Measurements from ENCODE around the gene LBX2. TPM values are rescaled to one million over a fixed set of nuclear protein-coding genes. Genes with fewer than 3 reads are reported as not detected.

Gene LBX2
- total RNA-seq, 2 donors from 2014 or later = 0.26 TPM; not detected in 1

- Mint-ChIP-seq H3K36me3 (ENCODE audit: low read depth) (peaks cover 7% of the 10 kb centered on the region), H3K4me3 (peak overlapping the region; percentile 77), H3K27me3 (peaks cover 61% of the 10 kb centered on the region), H3K4me1 (peaks cover 21% of the 10 kb centered on the region), H3K27ac (peak overlapping the region; percentile 61)
- H3K9me3 ChIP-seq (ENCODE audit: control insufficient read depth, low read length, poor library complexity, severe bottlenecking) = no peaks in the 10 kb centered on the region
- DNase-seq = peak; percentile 59 to 68 (median 67)
- ATAC-seq = peak; percentile 87
Observed at GRCh38 chr2:74515981-74516633, 16.7 kb upstream of the LBX2 start.

- Mint-ChIP-seq H3K36me3 (ENCODE audit: low read depth) (peaks cover 6% of the 10 kb centered on the region), H3K27ac (peak overlapping the region; percentile 41), H3K4me1 (peaks cover 21% of the 10 kb centered on the region), H3K4me3 (peak overlapping the region; percentile 91), H3K27me3 (peaks cover 57% of the 10 kb centered on the region)
- no peak for ATAC-seq
- DNase-seq = no peak
- no peaks in the 10 kb centered on the region for H3K9me3 ChIP-seq (ENCODE audit: control insufficient read depth, low read length, poor library complexity, severe bottlenecking)
Observed at GRCh38 chr2:74515271-74515980, 16.0 kb upstream of the LBX2 start.

- peak within 1 kb of the TSS; percentile 91 for H3K4me3 Mint-ChIP-seq
- ATAC-seq = peak; percentile 15
- peaks cover 49% of the 10 kb centered on the region for H3K27me3 Mint-ChIP-seq
- peak within 1 kb of the TSS; percentile 41 for H3K27ac Mint-ChIP-seq
- H3K9me3 ChIP-seq (ENCODE audit: control insufficient read depth, low read length, poor library complexity, severe bottlenecking) = no peaks in the 10 kb centered on the region
- peaks cover 23% of the 10 kb centered on the region for H3K4me1 Mint-ChIP-seq
- H3K36me3 Mint-ChIP-seq (ENCODE audit: low read depth) = peaks cover 2% of the 10 kb centered on the region
- DNase-seq = no peak
Observed at GRCh38 chr2:74514368-74515270, 15.2 kb upstream of the LBX2 start, which contains the start of gene TLX2. TSS of gene TLX2 (plus strand) at chr2:74514450. CDS start at chr2:74514807, 357 bp downstream.

- Mint-ChIP-seq H3K27ac (peak overlapping the region; percentile 1), H3K27me3 (peaks cover 40% of the 10 kb centered on the region), H3K4me3 (peak overlapping the region; percentile 91), H3K4me1 (peaks cover 24% of the 10 kb centered on the region), H3K36me3 (ENCODE audit: low read depth) (peaks cover 2% of the 10 kb centered on the region)
- peak; percentile 40 for ATAC-seq
- H3K9me3 ChIP-seq (ENCODE audit: control insufficient read depth, low read length, poor library complexity, severe bottlenecking) = no peaks in the 10 kb centered on the region
- no peak for DNase-seq
Observed at GRCh38 chr2:74513605-74514367, 14.4 kb upstream of the LBX2 start.

GRCh38 chr2:74512744-74513604 lies 13.6 kb upstream of the LBX2 start:
- Mint-ChIP-seq H3K27ac (peak overlapping the region; percentile 9), H3K4me3 (peak overlapping the region; percentile 91), H3K36me3 (ENCODE audit: low read depth) (peaks cover 2% of the 10 kb centered on the region), H3K4me1 (peaks cover 30% of the 10 kb centered on the region), H3K27me3 (peaks cover 32% of the 10 kb centered on the region)
- no peak for ATAC-seq
- H3K9me3 ChIP-seq (ENCODE audit: control insufficient read depth, low read length, poor library complexity, severe bottlenecking) = no peaks in the 10 kb centered on the region
- DNase-seq = no peak

GRCh38 chr2:74511104-74511989 lies 11.9 kb upstream of the LBX2 start:
- Mint-ChIP-seq H3K4me3 (no peak overlapping the region), H3K4me1 (peaks cover 37% of the 10 kb centered on the region), H3K27me3 (peaks cover 20% of the 10 kb centered on the region), H3K36me3 (ENCODE audit: low read depth) (peaks cover 4% of the 10 kb centered on the region), H3K27ac (peak overlapping the region; percentile 16)
- DNase-seq (no peak), ATAC-seq (no peak)
- no peaks in the 10 kb centered on the region for H3K9me3 ChIP-seq (ENCODE audit: control insufficient read depth, low read length, poor library complexity, severe bottlenecking)

GRCh38 chr2:74510272-74510671 lies 10.9 kb upstream of the LBX2 start:
- H3K36me3 Mint-ChIP-seq (ENCODE audit: low read depth) = peaks cover 4% of the 10 kb centered on the region
- no peak for ATAC-seq
- H3K4me1 Mint-ChIP-seq = peaks cover 34% of the 10 kb centered on the region
- DNase-seq = no peak
- H3K27ac Mint-ChIP-seq = peak overlapping the region; percentile 56
- no peak overlapping the region for H3K4me3 Mint-ChIP-seq
- H3K27me3 Mint-ChIP-seq = peaks cover 13% of the 10 kb centered on the region
- H3K9me3 ChIP-seq (ENCODE audit: control insufficient read depth, low read length, poor library complexity, severe bottlenecking) = no peaks in the 10 kb centered on the region

- Mint-ChIP-seq H3K36me3 (ENCODE audit: low read depth) (peaks cover 13% of the 10 kb centered on the region), H3K4me3 (peak overlapping the region; percentile 99), H3K27me3 (peaks cover 32% of the 10 kb centered on the region), H3K27ac (peak overlapping the region; percentile 100), H3K4me1 (peaks cover 38% of the 10 kb centered on the region)
- DNase-seq (no peak), ATAC-seq (no peak)
- no peaks in the 10 kb centered on the region for H3K9me3 ChIP-seq (ENCODE audit: control insufficient read depth, low read length, poor library complexity, severe bottlenecking)
Observed at GRCh38 chr2:74507926-74508520, 8.6 kb upstream of the LBX2 start.

- Mint-ChIP-seq H3K27ac (peak within 1 kb of the TSS; percentile 100), H3K36me3 (ENCODE audit: low read depth) (peaks cover 13% of the 10 kb centered on the region), H3K4me3 (peak within 1 kb of the TSS; percentile 99), H3K27me3 (peaks cover 33% of the 10 kb centered on the region), H3K4me1 (peaks cover 38% of the 10 kb centered on the region)
- DNase-seq (peak; percentile 92 to 97 (median 96)), ATAC-seq (peak; percentile 96)
- H3K9me3 ChIP-seq (ENCODE audit: control insufficient read depth, low read length, poor library complexity, severe bottlenecking) = no peaks in the 10 kb centered on the region
Observed at GRCh38 chr2:74507145-74507925, 7.9 kb upstream of the LBX2 start, which contains the start of gene PCGF1. TSS of gene PCGF1 (minus strand) at chr2:74507695. CDS start at chr2:74507668, 27 bp downstream.

- no peaks in the 10 kb centered on the region for H3K9me3 ChIP-seq (ENCODE audit: control insufficient read depth, low read length, poor library complexity, severe bottlenecking)
- peak overlapping the region; percentile 56 for H3K27ac Mint-ChIP-seq
- H3K27me3 Mint-ChIP-seq = peaks cover 50% of the 10 kb centered on the region
- peaks cover 13% of the 10 kb centered on the region for H3K36me3 Mint-ChIP-seq (ENCODE audit: low read depth)
- no peak for ATAC-seq
- peaks cover 41% of the 10 kb centered on the region for H3K4me1 Mint-ChIP-seq
- no peak overlapping the region for H3K4me3 Mint-ChIP-seq
- DNase-seq = no peak
Observed at GRCh38 chr2:74505448-74506246, 6.2 kb upstream of the LBX2 start.

Data from T-helper 17 cell (primary cell).